ENCODE measurements around the gene EPHA4.

The EPHA4 gene

DNA sequence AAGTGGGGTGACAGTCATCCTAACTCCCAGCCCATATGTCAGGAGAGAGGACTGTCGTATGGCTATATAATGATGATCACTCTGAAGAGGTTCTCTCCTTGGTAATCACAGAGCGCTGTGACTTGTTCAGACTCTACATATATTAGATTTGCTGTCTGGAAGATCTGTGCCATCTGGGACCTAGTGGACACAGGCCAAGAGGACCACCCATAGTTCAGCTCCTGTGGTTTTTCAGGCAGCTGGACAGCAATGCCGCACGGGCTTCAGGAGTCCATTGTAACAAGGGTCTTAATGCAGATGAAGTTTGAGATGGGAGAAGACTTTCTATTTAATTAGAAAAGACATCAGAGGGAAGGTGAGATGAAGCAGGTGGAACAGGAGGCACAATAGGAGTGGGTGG lies 40.1 kb upstream of the EPHA4 start:
- Histone ChIP-seq H3K9me3 (no peaks in the 10 kb centered on the region), H3K27me3 (no peaks in the 10 kb centered on the region), H3K36me3 (no peaks in the 10 kb centered on the region), H3K4me1 (peaks cover 0 to 21% (median 0%) of the 10 kb centered on the region in 4 donors), H3K27ac (no peak overlapping the region), H3K4me3 (no peak overlapping the region)
- no peak for DNase-seq
- intact Hi-C loops (cut with DNase I; ENCODE audit: low total_unique reads): no loop called here
- no peak for TF ChIP-seq CTCF (IDR thresholded peaks at IDR 0.05)

GRCh38 chr2:221610675-221611074 lies 38.6 kb upstream of the EPHA4 start:
- DNase-seq: peak; percentile 38 to 78
- H3K36me3 ChIP-seq: no peaks in the 10 kb centered on the region
- peak overlapping the region in 1 of 2 donors; percentile 48 for H3K27ac ChIP-seq
- H3K9me3 ChIP-seq: no peaks in the 10 kb centered on the region
- intact Hi-C loops (cut with DNase I; ENCODE audit: low total_unique reads): no loop called here
- TF ChIP-seq CTCF (IDR thresholded peaks at IDR 0.05): no peak
- H3K4me3 ChIP-seq: peak overlapping the region; percentile 18 to 32
- H3K27me3 ChIP-seq: no peaks in the 10 kb centered on the region
- H3K4me1 ChIP-seq: peaks cover 0 to 21% (median 0%) of the 10 kb centered on the region in 4 donors

GRCh38 chr2:221610255-221610654 lies 38.2 kb upstream of the EPHA4 start:
- Histone ChIP-seq H3K27ac (no peak overlapping the region), H3K4me1 (peaks cover 0 to 21% (median 0%) of the 10 kb centered on the region in 4 donors), H3K4me3 (no peak overlapping the region), H3K9me3 (no peaks in the 10 kb centered on the region), H3K27me3 (no peaks in the 10 kb centered on the region), H3K36me3 (no peaks in the 10 kb centered on the region)
- intact Hi-C loops (cut with DNase I; ENCODE audit: low total_unique reads): no loop called here
- TF ChIP-seq CTCF (IDR thresholded peaks at IDR 0.05): no peak
- DNase-seq: no peak

- Histone ChIP-seq H3K36me3 (no peaks in the 10 kb centered on the region), H3K27me3 (no peaks in the 10 kb centered on the region), H3K9me3 (no peaks in the 10 kb centered on the region), H3K27ac (no peak overlapping the region), H3K4me1 (peaks cover 0 to 21% (median 0%) of the 10 kb centered on the region in 4 donors), H3K4me3 (no peak overlapping the region)
- intact Hi-C loops (cut with DNase I; ENCODE audit: low total_unique reads): no loop called here
- no peak for TF ChIP-seq CTCF (IDR thresholded peaks at IDR 0.05)
- no peak for DNase-seq
Observed at GRCh38 chr2:221608442-221608841, 36.3 kb upstream of the EPHA4 start.

DNA sequence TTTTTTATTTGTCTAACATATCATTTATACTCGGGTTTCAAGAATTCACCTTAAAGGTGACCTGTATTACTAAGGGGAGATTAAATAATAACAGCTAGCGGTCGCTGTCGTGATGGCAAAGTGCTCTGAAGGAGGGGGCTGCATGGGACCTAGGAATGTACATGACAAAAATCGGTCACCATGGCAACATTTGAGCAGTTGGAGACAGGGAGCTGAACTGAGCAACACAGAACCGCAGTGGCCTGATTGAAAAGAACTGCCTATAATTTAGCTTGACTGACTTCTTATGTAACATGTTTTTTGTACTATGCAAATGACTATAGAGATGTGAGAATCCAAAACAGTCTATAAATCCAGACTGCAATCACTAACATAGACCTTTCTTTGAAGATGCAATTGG lies 34.3 kb upstream of the EPHA4 start:
- Histone ChIP-seq H3K4me1 (peaks cover 0 to 13% (median 0%) of the 10 kb centered on the region in 4 donors), H3K27me3 (no peaks in the 10 kb centered on the region), H3K4me3 (no peak overlapping the region), H3K36me3 (no peaks in the 10 kb centered on the region), H3K27ac (no peak overlapping the region), H3K9me3 (no peaks in the 10 kb centered on the region)
- intact Hi-C loops (cut with DNase I; ENCODE audit: low total_unique reads): no loop called here
- TF ChIP-seq CTCF (IDR thresholded peaks at IDR 0.05): no peak
- DNase-seq: no peak

GRCh38 chr2:221605751-221606240 lies 33.7 kb upstream of the EPHA4 start:
- Histone ChIP-seq H3K9me3 (no peaks in the 10 kb centered on the region), H3K4me3 (no peak overlapping the region), H3K36me3 (no peaks in the 10 kb centered on the region), H3K27ac (no peak overlapping the region), H3K4me1 (peaks cover 0 to 7% (median 0%) of the 10 kb centered on the region in 4 donors), H3K27me3 (no peaks in the 10 kb centered on the region)
- intact Hi-C loops (cut with DNase I; ENCODE audit: low total_unique reads): no loop called here
- no peak for DNase-seq
- TF ChIP-seq CTCF (IDR thresholded peaks at IDR 0.05): no peak
